WTC11 (cell line): ENCODE data around the gene RMRP. TPM values are rescaled to one million over a fixed set of nuclear protein-coding genes. Genes with fewer than 3 reads are reported as not detected.

ENCODE experiments used
- ATAC-seq: fragments of 200-7000 bp; cut with Tn5 transposase; 2 replicates; pipeline ENCODE4 v1.10.0; 2021; ENCODE audit warnings: mild to moderate bottlenecking, moderate library complexity
- CTCF ChIA-PET: fragments of 300-600 bp; sonication (Branson Sonifier 250); formaldehyde crosslinking; loops from one replicate; lab custom pipeline; 2021; ENCODE audit warnings: antibody characterized with exemption; lab: Charles Lee
- POLR2A ChIA-PET: fragments of 350-600 bp; sonication (Branson Sonifier 250); formaldehyde crosslinking; loops from one replicate; lab custom pipeline; 2021; ENCODE audit warnings: antibody characterized with exemption; lab: Charles Lee
- DNase-seq: peaks from one replicate; pipeline ENCODE4 v3.0.0; 2021; ENCODE audit warnings: low spot score
- H3K27ac Mint-ChIP-seq: 2 replicates; pipeline ENCODE4 v1.8.0; 2021; ENCODE audit warnings: mixed read lengths
- H3K27me3 Mint-ChIP-seq: 2 replicates; pipeline ENCODE4 v1.8.0; 2021; ENCODE audit warnings: low read depth, mild to moderate bottlenecking, moderate library complexity, mixed read lengths
- H3K36me3 Mint-ChIP-seq: 2 replicates; pipeline ENCODE4 v1.8.0; 2021; ENCODE audit warnings: mixed read lengths
- H3K4me1 Mint-ChIP-seq: 2 replicates; pipeline ENCODE4 v1.8.0; 2022; ENCODE audit warnings: mixed read lengths
- H3K4me3 Mint-ChIP-seq: 2 replicates; pipeline ENCODE4 v1.8.0; 2021; ENCODE audit warnings: mild to moderate bottlenecking, moderate library complexity, mixed read lengths
- H3K9me3 Mint-ChIP-seq: 2 replicates; pipeline ENCODE4 v1.8.0; 2021; ENCODE audit warnings: mixed read lengths
- AR ChIP-seq: fragments of 250-450 bp; sonication (Bioruptor Pico); IDR thresholded peaks from 2 replicates; pipeline ENCODE4 v1.9.0; 2021; ENCODE audit warnings: mild to moderate bottlenecking
- ATF1 ChIP-seq: sonication (generic); formaldehyde crosslinking; IDR thresholded peaks from 2 replicates; pipeline ENCODE4 v1.8.1; 2023; ENCODE audit warnings: mild to moderate bottlenecking, moderate library complexity, missing genetic modification reagents
- ATF6 ChIP-seq: sonication (generic); formaldehyde crosslinking; IDR thresholded peaks from 2 replicates; pipeline ENCODE4 v1.8.1; 2023; ENCODE audit warnings: mild to moderate bottlenecking, missing genetic modification reagents
- FOXK1 ChIP-seq: sonication (generic); formaldehyde crosslinking; IDR thresholded peaks from 2 replicates; pipeline ENCODE4 v1.8.0; 2022; ENCODE audit warnings: mild to moderate bottlenecking, moderate library complexity, missing genetic modification reagents
- IRF2 ChIP-seq: sonication (generic); formaldehyde crosslinking; IDR thresholded peaks from 2 replicates; pipeline ENCODE4 v1.8.0; 2022; ENCODE audit warnings: low read depth, missing genetic modification reagents, borderline replicate concordance
- JAZF1 ChIP-seq: fragments of 250-450 bp; sonication (Bioruptor Pico); IDR thresholded peaks from 2 replicates; pipeline ENCODE4 v1.9.0; 2021; ENCODE audit warnings: moderate library complexity, mild to moderate bottlenecking, inconsistent platforms
- KAT7 ChIP-seq: sonication (generic); formaldehyde crosslinking; IDR thresholded peaks from 2 replicates; pipeline ENCODE4 v1.8.1; 2023; ENCODE audit warnings: missing genetic modification reagents, mild to moderate bottlenecking, borderline replicate concordance
- MLX ChIP-seq: sonication (generic); formaldehyde crosslinking; IDR thresholded peaks from 2 replicates; pipeline ENCODE4 v1.8.1; 2023; ENCODE audit warnings: mild to moderate bottlenecking, missing genetic modification reagents, moderate library complexity
- MXD4 ChIP-seq: fragments of 250-450 bp; sonication (Bioruptor Pico); IDR thresholded peaks from 2 replicates; pipeline ENCODE4 v1.8.0; 2021; ENCODE audit warnings: mild to moderate bottlenecking, moderate library complexity, borderline replicate concordance
- NR1H2 ChIP-seq: sonication (generic); formaldehyde crosslinking; IDR thresholded peaks from 2 replicates; pipeline ENCODE4 v1.9.0; 2021; ENCODE audit warnings: mild to moderate bottlenecking, moderate library complexity, missing genetic modification reagents
- NR2C2 ChIP-seq: sonication (generic); formaldehyde crosslinking; IDR thresholded peaks from 2 replicates; pipeline ENCODE4 v1.8.0; 2022; ENCODE audit warnings: mild to moderate bottlenecking, missing genetic modification reagents
- NR3C1 ChIP-seq: sonication (generic); formaldehyde crosslinking; conservative IDR thresholded peaks from 2 replicates; pipeline ENCODE4 v1.8.1; 2023; ENCODE audit warnings: low read depth, mild to moderate bottlenecking, missing genetic modification reagents
- RORB ChIP-seq: fragments of 250-450 bp; sonication (Bioruptor Pico); IDR thresholded peaks from 2 replicates; pipeline ENCODE4 v1.9.0; 2021; ENCODE audit warnings: mild to moderate bottlenecking
- TCF7 ChIP-seq: sonication (generic); formaldehyde crosslinking; IDR thresholded peaks from 2 replicates; pipeline ENCODE4 v1.8.0; 2022; ENCODE audit warnings: mild to moderate bottlenecking, low read depth, missing genetic modification reagents, moderate library complexity
- USF1 ChIP-seq: sonication (generic); formaldehyde crosslinking; IDR thresholded peaks from 2 replicates; pipeline ENCODE4 v1.8.0; 2022; ENCODE audit warnings: mild to moderate bottlenecking, missing genetic modification reagents
- ZNF232 ChIP-seq: sonication (generic); formaldehyde crosslinking; IDR thresholded peaks from 2 replicates; pipeline ENCODE4 v1.8.0; 2022; ENCODE audit warnings: mild to moderate bottlenecking, missing genetic modification reagents
- ZNF671 ChIP-seq: fragments of 250-450 bp; sonication (Bioruptor Pico); IDR thresholded peaks from 2 replicates; pipeline ENCODE4 v1.8.0; 2021; ENCODE audit warnings: mild to moderate bottlenecking
- total RNA-seq: library from RNA; stranded (reverse); gene quantifications from 3 replicates; pipeline ENCODE4 v1.2.3, GENCODE V29; 2021
- TF ChIP-seq, protein P1 (sequence below): sonication (generic); formaldehyde crosslinking; IDR thresholded peaks from 2 replicates; pipeline ENCODE4 v1.8.1; 2022; ENCODE audit warnings: mild to moderate bottlenecking, moderate library complexity, missing genetic modification reagents
- TF ChIP-seq, protein P2 (sequence below): sonication (generic); formaldehyde crosslinking; IDR thresholded peaks from 2 replicates; pipeline ENCODE4 v1.8.1; 2023; ENCODE audit warnings: mild to moderate bottlenecking, missing genetic modification reagents, borderline replicate concordance

The RMRP gene
- total RNA-seq, 1 experiment from 2014 or later, result 25,958 TPM

DNA sequence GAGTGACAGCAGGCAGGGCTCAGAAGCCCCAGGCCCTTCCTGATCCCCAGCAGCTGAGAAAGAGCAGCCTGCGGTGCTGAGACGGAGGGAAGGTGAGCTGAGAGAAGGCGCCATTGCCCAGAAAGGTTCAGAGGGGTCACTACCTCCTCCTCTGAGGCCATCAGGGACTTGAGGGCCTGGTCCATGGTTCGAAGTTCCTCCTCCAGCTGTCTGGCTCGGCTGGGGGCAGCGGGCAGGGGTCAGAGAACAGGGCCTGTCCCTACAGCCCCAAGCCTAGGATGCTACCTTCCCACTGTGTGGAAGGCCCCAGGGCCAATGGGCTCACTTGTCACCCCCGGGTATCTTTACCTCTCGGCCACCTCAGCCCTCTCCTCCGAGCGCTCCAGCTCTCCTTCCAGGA, 27.1 kb upstream of the RMRP start:
- ChIA-PET POLR2A (interaction anchor here (0.7 to 2.3 kb wide), 3 partner anchors 9 to 43 kb away, joined by 3 to 10 read pairs (median 3); no protein-coding TSS in a partner anchor), CTCF (no interaction called here)
- DNase-seq (no peak), ATAC-seq (no peak)
- H3K27ac Mint-ChIP-seq, result no peak overlapping the region
- TF ChIP-seq, protein P1, sequence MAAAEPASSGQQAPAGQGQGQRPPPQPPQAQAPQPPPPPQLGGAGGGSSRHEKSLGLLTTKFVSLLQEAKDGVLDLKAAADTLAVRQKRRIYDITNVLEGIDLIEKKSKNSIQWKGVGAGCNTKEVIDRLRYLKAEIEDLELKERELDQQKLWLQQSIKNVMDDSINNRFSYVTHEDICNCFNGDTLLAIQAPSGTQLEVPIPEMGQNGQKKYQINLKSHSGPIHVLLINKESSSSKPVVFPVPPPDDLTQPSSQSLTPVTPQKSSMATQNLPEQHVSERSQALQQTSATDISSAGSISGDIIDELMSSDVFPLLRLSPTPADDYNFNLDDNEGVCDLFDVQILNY, result no peak
- no peak for TF ChIP-seq NR3C1 (CRISPR knock-in tag)
- no peak for TF ChIP-seq IRF2 (CRISPR knock-in tag)
- TF ChIP-seq, protein P2, sequence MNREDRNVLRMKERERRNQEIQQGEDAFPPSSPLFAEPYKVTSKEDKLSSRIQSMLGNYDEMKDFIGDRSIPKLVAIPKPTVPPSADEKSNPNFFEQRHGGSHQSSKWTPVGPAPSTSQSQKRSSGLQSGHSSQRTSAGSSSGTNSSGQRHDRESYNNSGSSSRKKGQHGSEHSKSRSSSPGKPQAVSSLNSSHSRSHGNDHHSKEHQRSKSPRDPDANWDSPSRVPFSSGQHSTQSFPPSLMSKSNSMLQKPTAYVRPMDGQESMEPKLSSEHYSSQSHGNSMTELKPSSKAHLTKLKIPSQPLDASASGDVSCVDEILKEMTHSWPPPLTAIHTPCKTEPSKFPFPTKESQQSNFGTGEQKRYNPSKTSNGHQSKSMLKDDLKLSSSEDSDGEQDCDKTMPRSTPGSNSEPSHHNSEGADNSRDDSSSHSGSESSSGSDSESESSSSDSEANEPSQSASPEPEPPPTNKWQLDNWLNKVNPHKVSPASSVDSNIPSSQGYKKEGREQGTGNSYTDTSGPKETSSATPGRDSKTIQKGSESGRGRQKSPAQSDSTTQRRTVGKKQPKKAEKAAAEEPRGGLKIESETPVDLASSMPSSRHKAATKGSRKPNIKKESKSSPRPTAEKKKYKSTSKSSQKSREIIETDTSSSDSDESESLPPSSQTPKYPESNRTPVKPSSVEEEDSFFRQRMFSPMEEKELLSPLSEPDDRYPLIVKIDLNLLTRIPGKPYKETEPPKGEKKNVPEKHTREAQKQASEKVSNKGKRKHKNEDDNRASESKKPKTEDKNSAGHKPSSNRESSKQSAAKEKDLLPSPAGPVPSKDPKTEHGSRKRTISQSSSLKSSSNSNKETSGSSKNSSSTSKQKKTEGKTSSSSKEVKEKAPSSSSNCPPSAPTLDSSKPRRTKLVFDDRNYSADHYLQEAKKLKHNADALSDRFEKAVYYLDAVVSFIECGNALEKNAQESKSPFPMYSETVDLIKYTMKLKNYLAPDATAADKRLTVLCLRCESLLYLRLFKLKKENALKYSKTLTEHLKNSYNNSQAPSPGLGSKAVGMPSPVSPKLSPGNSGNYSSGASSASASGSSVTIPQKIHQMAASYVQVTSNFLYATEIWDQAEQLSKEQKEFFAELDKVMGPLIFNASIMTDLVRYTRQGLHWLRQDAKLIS (CRISPR knock-in tag), result no peak
- TF ChIP-seq TCF7 (CRISPR knock-in tag), result no peak
- no peak for TF ChIP-seq ATF6 (CRISPR knock-in tag)
- no peak for TF ChIP-seq JAZF1
- TF ChIP-seq ZNF671, result no peak
- no peak for TF ChIP-seq AR (CRISPR knock-in tag)
- TF ChIP-seq ATF1 (CRISPR knock-in tag), result no peak
- TF ChIP-seq MXD4 (CRISPR knock-in tag), result no peak
- no peak for TF ChIP-seq RORB (CRISPR knock-in tag)
- TF ChIP-seq KAT7 (CRISPR knock-in tag), result no peak
- no peak for TF ChIP-seq USF1 (CRISPR knock-in tag)
- TF ChIP-seq NR1H2 (CRISPR knock-in tag), result no peak
- no peak for TF ChIP-seq FOXK1 (CRISPR knock-in tag)
- TF ChIP-seq MLX (CRISPR knock-in tag), result no peak
- TF ChIP-seq ZNF232 (CRISPR knock-in tag), result no peak
- no peak for TF ChIP-seq NR2C2 (CRISPR knock-in tag)
- peaks cover 27% of the 10 kb centered on the region for H3K4me1 Mint-ChIP-seq
- peaks cover 41% of the 10 kb centered on the region for H3K36me3 Mint-ChIP-seq
- H3K27me3 Mint-ChIP-seq, result no peaks in the 10 kb centered on the region
- H3K4me3 Mint-ChIP-seq, result no peak overlapping the region
- H3K9me3 Mint-ChIP-seq, result no peaks in the 10 kb centered on the region
